Erythroblast (primary cell): ENCODE results near the gene MAGEF1.

Source experiments
- DNase-seq, 2 experiments: peaks; one replicate each; lab custom pipeline; 2025; lab: John Stamatoyannopoulos, UW
- GATA1 ChIP-seq: IDR thresholded peaks from 2 replicates; pipeline ENCODE4 v1.6.1; 2011; ENCODE audit warnings: low read depth, mild to moderate bottlenecking, control low read depth, low read length, moderate library complexity
- POLR2A ChIP-seq: IDR thresholded peaks from 2 replicates; pipeline ENCODE4 v1.6.1; 2011; ENCODE audit warnings: mild to moderate bottlenecking, low read length

The MAGEF1 gene

GRCh38 chr3:184711493-184712247 is at the start of gene MAGEF1:
TSS of gene MAGEF1 (minus strand) at chr3:184712064. CDS start at chr3:184711821, 243 bp downstream.
- peak; percentile 72 to 83 for DNase-seq
- TF ChIP-seq GATA1, result no peak
- peak; percentile 52 for TF ChIP-seq POLR2A

GRCh38 chr3:184761075-184761841 is 49.4 kb upstream of the MAGEF1 start:
- TF ChIP-seq POLR2A (no peak), GATA1 (no peak)
- no peak for DNase-seq

- TF ChIP-seq POLR2A, result no peak
- TF ChIP-seq GATA1, result no peak
These were observed 48.6 kb upstream of the MAGEF1 start for GRCh38 chr3:184760337-184761074.

GRCh38 chr3:184759666-184760200 is 47.9 kb upstream of the MAGEF1 start:
- no peak for TF ChIP-seq GATA1
- TF ChIP-seq POLR2A, result no peak
- DNase-seq, result no peak

More at GRCh38 chr3:184760337-184761074, 48.6 kb upstream of the MAGEF1 start:
- DNase-seq, result no peak

- TF ChIP-seq GATA1, result no peak
- TF ChIP-seq POLR2A, result no peak
These were observed 46.2 kb upstream of the MAGEF1 start for GRCh38 chr3:184758056-184758455.

GRCh38 chr3:184757022-184757651 is 45.3 kb upstream of the MAGEF1 start:
- DNase-seq, result no peak
- TF ChIP-seq POLR2A (no peak), GATA1 (no peak)

More at GRCh38 chr3:184758056-184758455, 46.2 kb upstream of the MAGEF1 start:
- no peak for DNase-seq

- no peak for TF ChIP-seq POLR2A
- TF ChIP-seq GATA1, result no peak
- DNase-seq, result no peak
These were observed 44.5 kb upstream of the MAGEF1 start for GRCh38 chr3:184756151-184757021.

GRCh38 chr3:184755315-184755731 is 43.5 kb upstream of the MAGEF1 start:
- DNase-seq, result no peak
- TF ChIP-seq POLR2A (no peak), GATA1 (no peak)

GRCh38 chr3:184752361-184752760 is 40.5 kb upstream of the MAGEF1 start:
- TF ChIP-seq GATA1, result no peak
- no peak for DNase-seq

GRCh38 chr3:184751204-184752040 is 39.6 kb upstream of the MAGEF1 start:
- TF ChIP-seq POLR2A (no peak), GATA1 (no peak)
- no peak for DNase-seq

- TF ChIP-seq GATA1, result no peak
- no peak for TF ChIP-seq POLR2A
- no peak for DNase-seq
These were observed 38.7 kb upstream of the MAGEF1 start for GRCh38 chr3:184750349-184751083.
